Fibroblast of lung (primary cell): ENCODE measurements around the gene KIRREL2.

Source experiments
- CTCF ChIP-seq, 2 donors: IDR thresholded peaks in 1 of 2; conservative IDR thresholded peaks in 1 of 2; 1 replicate in 1 of 2; 2 replicates in 1 of 2; pipeline ENCODE4 v1.5.1; 2011 to 2012; ENCODE audit warnings: low read length in 2 of 2, control low read depth in 1 of 2, inconsistent platforms in 1 of 2, low read depth in 1 of 2, mild to moderate bottlenecking in 1 of 2
- EZH2 ChIP-seq: IDR thresholded peaks from 2 replicates; pipeline ENCODE4 v1.5.1; 2012; ENCODE audit warnings: low read length, control low read depth, mild to moderate bottlenecking; ENCODE audit errors: missing control alignments

GRCh38 chr19:35846038-35846668, 10.6 kb upstream of the KIRREL2 start:
- TF ChIP-seq EZH2 (peak; percentile 83), CTCF (conservative IDR thresholded peaks at IDR 0.05 in 1 of 2, IDR thresholded peaks at IDR 0.05 in 1 of 2; ENCODE audit: low read depth in 1 of 2, low read length in 2 of 2) (no peak)
